ENCODE results near the gene ZNF593OS.

Gene ZNF593OS

DNA sequence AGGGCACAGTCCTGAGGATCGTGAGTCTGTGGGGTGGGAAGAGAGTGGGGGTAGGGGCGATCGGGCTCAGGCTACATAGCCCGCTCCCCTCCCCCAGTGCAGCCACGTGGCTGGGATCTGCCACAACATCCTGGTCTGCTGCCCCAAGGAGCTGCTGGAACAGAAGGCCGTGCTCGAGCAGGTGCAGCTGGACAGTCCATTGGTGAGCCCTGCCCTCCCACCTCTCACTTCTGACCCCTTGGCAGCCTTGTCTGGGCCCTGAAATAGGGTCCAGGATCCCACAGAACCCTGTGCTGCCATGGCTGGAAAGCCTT is 10.7 kb upstream of the ZNF593OS start:
- no peak for DNase-seq

DNA sequence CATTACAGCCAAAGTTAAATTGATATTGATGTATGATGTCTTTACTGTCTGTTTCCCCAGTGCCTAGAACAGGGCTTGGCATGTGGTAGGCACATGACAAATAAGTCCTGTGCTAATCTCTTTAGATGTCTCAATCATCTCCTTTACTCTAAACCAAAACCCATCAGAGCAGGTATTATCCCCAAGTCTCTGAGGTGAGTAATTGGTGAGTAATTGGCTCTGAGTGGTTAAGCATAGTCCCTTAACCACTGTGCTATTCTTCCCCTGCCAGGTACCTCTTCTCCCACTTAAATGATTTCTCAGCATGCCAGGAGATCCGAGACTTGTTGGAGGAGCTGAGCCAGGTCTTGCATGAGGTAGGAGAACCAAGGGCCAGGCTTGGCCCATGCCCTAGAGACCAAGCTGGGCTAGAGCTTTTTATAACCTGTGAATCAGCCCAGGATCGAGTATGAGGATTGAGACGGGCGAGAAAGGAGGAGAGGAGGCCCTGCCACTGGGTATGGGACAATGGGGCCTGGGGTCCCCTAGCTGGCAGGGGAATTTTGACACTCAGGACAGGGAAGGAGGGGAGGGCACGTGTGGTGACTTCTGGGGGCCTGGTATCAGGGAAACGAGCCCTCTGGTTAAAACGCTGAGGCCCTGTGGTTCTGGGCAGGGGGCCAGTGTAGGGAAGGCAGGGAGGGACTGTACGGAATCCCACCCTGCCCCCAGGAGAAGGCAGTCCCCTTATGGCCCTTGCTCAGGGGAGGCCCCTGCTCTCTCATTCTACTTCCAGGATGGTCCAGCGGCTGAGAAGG is 10.2 kb upstream of the ZNF593OS start:
- DNase-seq, result no peak

DNA sequence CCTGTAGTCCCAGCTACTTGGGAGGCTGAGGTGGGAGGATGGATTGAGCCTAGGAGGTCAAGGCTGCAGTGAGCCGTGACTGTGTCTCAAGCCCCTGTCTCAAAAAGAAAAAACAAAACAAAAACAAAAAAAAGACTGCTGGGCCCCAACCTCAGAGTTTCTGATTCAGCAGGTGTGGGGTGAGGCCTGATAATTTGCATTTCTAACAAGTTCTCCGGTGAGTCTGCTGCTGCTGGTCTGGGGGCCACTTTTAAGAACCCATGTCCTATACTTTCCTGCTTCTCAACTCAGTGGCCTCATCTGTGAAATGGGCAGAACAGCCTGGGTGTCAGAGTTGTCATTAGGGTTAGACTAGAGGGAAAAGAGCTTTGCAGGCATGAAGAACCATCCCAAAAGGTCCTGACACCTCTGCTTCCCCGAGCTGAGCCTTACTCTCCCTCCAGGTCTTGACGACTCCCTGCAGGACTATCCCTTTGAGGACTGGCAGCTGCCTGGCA is 8.4 kb upstream of the ZNF593OS start:
- DNase-seq, result no peak

DNA sequence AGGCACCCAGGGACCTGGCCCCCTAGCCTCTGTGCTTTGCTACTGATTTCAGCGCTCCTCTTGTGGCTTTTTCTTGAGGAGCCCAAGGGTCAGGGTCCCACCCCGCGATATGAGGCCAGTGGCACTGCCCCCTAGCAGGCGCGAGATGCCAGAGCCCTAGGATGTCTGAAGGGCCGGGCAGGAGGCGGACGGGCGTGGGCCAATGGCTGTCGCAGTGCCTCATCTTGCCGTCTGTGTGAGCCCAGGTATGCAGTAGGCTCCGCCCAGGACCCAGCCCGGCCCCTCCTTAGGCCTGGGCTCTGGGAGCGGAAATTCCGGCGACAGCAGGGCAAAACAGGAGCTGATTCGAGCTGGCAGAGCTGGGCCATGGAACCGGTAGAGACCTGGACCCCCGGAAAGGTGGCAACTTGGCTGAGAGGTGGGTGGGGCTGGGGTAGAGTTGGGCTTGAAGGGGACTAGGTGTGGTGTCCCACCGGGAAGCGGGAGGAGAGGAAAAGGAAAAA is 5.6 kb upstream of the ZNF593OS start, which contains the start of gene CNKSR1:
CNKSR1 (plus strand) TSS at position 310 of the 503 bp plus-strand sequence; CDS start at position 367, 57 bp downstream.
- DNase-seq, result no peak

DNA sequence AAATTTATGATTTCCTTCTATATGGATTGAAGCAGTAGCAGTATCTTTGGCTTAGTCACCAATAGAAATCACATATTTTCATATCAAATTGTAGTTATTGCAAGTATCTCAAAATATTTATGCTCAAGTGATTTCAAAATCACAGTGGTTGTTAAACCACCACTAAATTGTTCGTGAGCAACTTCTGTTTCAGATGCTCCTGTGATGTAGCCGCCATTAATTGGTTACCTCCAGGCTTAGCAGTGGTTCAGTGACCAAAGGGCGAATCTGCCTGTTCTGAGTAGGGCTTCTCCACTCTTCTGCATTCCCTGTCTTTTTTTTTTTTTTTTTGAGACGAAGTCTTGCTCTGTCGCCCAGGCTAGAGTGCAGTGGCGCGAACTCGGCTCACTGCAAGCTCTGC is 3.7 kb upstream of the ZNF593OS start:
- DNase-seq, result no peak

DNA sequence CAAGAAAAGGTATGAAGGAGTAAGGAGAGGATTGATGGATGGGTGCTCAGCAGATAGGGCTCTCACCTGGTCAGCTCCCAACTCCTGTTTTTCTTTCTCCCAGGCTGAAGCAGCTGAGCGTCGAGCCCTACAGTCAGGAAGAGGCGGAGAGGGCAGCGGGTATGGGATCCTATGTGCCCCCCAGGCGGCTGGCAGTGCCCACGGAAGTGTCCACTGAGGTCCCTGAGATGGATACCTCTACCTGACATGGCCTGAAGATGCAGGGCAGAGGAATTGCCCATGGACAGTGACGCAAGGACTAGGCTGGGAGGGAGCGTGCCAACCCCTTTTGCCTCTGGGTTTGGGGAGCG is 1.2 kb downstream of the ZNF593OS start:
- DNase-seq, result no peak

DNA sequence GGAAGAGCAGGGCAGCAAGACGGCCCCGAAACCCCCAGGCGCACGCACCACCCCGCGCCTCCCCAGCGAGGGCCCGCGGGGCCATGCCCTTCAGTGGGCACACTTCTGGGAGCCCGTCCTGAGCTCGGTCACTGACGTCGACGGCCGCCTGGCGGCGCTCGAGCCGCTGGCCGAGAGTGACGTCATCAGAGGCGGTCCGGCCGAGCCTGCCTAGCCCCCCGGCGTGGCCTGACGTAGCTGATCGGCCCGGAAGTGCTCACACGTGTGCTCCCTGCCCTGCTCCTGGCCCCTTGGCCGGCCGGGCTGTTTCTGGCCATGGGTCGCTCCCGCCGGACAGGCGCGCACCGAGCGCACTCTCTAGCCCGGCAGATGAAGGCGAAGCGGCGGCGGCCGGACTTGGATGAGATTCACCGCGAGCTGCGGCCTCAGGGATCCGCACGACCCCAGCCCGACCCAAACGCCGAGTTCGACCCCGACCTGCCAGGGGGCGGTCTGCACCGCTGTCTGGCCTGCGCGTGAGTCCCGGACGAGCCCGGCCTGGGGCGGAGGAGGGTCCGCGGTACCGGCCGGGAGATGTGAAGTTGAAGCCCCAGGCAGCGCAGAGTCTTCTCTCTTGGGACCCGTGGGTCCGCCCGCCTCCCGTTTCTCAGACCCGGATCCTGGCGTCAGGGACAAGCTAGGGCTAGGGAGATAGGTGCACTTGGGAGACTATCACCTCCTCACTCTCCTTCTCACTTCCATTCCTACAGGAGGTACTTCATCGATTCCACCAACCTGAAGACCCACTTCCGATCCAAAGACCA is 1.8 kb downstream of the ZNF593OS start, which contains the start of gene ZNF593:
ZNF593 (plus strand) TSS at position 240 of the 803 bp plus-strand sequence; CDS start at position 316, 76 bp downstream.
- peak; percentile 84 for DNase-seq

DNA sequence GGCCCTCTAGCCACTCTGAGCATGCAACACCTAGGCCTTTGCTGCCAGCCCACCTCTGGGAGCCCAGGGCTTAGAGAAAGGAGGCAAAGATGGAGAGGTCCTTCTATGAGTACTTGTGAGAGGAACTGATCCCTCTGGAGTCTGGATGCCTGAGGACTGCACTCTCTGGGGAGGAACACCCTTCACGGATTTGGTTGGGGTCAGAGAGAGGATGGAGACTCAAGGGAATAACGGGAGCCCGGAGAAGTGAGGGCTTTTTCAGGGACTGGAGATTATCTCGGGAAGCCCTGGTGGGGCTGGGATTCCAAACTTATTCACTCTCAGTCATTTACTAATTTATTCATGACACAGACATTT is 2.5 kb downstream of the ZNF593OS start:
- no peak for DNase-seq

DNA sequence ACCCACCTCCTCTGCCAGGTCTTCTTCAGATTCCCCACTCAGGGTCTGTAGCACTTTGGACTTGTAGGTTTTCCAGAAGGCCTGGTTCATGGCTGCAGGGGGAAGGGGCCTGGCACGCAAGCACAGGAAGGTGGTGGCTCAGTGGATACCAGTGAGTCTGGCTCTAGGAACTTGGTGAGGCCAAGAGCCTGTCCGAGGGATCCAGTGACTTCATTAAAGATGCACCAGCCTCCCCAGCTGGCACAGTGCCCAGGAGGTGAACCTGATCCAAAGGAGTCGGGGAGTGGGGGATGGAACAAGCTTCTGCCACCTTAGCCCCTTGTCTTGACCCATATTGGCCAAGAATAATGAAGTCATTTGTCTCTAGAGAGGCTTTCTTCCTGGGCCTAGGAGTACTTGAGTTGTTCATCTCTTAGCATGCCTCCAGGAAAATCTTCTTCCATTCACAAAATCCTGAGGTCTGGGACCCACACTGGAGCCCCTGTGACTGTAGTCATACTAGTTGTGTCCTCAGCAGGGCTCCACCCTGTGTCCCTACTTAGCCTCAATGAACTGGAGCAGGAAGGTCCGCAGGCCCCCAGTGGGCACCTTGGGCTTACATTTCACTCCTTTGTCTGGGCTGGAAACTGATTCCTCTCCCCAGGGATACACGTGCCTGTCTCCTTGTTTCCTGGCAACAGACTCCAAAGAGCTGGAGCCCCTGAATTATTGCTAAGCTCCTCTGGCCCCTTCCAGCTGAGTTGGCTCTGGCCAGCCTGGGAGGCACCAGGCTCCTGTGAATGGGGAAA is 3.0 kb downstream of the ZNF593OS start, which contains the start of gene C1orf232:
C1orf232 (minus strand) TSS at position 554 of the 788 bp plus-strand sequence; CDS start at position 90, 464 bp downstream.
- DNase-seq, result no peak

DNA sequence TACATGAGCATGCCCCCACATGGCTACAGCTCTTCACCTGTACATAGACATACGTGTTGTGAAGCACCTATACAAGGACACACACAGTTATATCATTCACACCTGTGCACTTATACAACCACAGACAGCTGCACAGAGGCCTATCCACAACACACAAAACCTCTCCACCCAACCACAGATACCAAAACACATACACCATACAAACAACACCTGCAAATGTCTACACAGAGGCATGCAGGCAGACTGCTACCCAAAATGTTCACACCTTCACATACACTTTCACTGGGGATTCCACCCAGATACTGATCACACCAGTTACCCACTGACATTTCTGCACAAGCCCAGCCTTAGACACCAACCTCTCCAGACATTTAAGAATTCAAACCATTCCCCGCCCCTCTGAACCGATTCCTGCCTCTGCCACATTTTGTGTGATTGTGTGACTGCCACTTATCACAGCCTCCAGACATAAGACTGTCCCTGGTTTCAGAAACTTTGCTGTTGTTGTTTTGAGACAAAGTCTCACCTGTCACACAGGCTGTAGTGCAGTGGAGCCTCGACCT is 4.8 kb downstream of the ZNF593OS start:
- DNase-seq, result peak; percentile 11

DNA sequence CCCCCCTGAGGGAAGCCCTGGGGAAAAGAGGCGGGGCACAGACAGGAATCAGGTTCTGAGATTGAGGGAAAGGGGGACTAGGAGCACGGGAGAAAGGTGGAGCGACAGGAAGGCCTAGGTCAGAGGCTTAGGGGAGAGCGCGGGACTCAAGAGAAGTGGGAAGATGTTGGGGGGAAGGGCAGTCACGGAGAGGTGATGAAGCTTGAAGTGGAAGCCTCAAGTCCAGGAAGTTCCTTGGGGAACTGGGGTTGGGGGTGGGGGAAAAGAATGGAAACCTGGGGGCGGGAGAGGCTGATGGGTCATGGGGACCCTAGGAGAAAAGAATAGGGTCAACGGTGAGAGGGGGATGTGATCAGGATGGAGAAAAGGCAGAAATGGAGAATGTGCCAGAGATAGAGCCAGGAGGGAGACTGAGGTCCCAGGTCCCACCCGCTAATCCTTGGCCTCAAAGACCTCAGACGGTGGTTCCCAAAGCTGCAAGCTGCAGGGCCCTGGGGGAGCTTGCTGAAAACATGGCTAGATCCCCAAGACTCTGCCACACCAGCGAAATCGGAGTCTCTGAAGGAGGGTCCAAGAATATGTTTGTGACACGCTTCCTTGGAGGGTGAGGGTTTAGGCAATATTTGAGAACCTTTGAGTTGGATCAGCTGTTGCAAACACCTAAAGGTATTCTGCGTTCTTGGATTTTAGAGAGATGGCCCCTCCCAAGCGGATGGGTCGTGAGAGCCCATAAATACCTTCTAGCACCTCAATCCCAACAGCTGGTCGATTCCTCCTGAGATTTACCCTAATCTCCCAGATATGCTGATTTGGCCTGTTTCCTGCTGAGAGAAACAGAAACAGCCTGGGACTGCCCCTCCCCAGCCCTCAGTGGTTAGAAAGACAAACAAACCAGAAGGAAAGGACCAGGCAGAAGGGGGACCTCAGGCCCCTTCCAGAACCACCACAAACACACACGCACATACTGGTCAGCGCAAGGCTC is 6.5 kb downstream of the ZNF593OS start:
- DNase-seq, result no peak

DNA sequence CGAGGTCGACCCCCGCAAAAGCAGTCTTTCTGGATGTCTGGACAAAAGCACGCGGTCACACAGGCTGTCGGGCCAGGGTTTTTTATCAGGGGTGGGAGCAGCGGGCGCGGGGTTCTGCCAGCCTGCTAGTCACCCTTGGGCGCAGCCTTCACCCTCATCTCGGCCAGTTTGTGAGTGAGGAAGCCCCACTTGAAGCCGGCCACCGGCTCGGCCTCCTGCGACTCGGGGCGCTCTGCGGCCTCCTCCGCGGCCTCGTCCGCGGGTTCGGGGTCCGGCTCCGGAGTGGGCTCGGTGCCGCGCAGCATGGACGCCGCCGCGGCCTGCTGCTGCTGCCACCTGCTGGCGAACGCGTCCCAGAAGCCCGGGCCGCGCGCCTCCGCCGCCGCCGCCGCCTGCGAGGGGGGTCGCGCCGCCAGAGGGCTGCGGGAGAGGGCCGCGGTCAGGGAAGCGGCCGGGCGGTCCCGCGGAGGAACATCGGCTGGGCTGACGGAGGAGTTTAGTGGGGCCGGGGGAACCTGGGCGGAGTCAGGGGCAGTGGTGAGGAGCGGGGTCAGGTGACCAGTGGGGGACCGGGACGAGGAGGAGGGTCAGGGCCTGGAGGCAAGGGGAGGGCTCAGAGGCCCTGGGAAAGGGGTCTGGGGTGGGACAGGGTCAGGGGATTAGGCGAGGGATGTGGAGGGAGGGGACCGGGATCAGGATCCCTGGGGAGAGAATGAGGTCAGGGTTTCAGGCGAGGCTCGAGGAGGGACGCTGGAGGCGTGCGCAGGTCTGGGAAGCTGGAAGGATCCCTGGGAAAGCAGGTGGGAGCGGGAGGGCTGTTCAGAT is 7.4 kb downstream of the ZNF593OS start:
- peak; percentile 11 for DNase-seq

DNA sequence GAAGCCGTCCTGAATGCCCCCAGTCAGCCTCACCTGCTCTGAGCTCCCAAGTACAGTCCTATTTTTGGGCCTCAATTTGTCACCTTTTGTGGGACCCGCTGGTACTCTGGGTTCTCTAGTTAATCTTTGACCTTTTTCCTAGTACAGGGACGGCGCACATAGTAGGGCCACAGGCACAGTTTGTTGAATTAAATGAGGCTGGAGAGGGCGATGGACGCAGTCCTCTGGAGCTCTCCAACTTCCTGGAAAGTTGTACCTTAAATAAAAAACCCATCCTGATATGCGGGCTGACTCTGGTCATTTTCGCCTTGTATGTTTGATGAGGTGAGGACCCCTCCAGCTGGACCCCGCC is 8.0 kb downstream of the ZNF593OS start:
- no peak for DNase-seq

DNA sequence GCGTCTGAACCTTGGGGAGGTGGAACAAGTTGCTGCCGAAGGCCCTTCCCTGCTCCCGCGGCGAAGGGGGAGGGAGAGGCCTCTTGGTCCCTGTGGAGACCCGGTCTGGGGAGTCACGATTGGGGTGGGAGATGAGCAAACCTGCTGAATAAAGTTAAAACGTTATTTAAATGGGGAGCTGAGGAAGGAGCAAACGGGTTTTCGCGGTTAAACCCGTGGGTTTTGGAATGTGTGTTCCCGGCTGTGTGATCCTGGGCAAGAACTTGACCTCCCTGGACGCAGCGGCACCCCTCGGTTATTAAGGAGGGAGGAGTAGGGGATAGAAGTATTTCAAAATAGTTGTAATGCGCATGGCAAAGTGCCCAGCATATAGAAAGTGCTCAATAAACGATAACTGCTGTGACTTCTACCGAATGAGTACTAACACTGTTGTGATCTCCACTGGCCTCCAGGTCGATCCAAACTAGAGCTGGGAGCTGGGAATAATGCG is 9.4 kb downstream of the ZNF593OS start:
- no peak for DNase-seq

DNA sequence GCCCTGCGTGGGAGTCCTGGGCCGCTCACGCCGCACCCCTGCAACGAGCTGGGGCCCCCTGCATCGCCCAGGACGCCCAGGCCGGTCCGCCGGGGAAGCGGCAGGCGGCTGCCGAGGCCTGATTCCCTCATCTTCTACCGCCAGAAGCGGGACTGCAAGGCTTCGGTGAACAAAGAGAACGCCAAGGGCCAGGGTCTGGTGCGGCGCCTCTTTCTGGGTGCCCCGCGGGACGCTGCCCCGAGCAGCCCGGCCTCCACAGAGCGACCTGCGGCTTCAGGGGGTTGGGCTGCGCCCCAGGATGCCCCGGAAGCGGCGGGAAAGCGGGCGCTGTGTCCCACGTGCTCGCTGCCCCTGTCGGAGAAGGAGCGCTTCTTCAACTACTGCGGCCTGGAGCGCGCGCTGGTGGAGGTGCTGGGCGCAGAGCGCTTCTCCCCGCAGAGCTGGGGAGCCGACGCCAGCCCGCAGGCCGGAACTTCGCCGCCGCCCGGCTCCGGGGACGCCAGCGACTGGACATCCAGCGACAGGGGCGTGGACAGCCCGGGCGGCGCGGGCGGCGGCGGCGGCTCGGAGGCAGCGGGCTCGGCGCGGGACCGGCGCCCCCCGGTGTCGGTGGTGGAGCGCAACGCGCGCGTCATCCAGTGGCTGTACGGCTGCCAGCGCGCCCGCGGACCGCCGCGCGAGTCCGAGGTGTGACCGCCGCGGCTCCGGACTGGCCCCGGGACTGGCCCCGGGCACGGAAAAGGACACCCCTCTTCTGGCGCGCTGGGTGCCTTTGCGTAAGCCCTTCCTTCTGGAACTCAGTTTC is 10.0 kb downstream of the ZNF593OS start:
- DNase-seq, result peak; percentile 13

DNA sequence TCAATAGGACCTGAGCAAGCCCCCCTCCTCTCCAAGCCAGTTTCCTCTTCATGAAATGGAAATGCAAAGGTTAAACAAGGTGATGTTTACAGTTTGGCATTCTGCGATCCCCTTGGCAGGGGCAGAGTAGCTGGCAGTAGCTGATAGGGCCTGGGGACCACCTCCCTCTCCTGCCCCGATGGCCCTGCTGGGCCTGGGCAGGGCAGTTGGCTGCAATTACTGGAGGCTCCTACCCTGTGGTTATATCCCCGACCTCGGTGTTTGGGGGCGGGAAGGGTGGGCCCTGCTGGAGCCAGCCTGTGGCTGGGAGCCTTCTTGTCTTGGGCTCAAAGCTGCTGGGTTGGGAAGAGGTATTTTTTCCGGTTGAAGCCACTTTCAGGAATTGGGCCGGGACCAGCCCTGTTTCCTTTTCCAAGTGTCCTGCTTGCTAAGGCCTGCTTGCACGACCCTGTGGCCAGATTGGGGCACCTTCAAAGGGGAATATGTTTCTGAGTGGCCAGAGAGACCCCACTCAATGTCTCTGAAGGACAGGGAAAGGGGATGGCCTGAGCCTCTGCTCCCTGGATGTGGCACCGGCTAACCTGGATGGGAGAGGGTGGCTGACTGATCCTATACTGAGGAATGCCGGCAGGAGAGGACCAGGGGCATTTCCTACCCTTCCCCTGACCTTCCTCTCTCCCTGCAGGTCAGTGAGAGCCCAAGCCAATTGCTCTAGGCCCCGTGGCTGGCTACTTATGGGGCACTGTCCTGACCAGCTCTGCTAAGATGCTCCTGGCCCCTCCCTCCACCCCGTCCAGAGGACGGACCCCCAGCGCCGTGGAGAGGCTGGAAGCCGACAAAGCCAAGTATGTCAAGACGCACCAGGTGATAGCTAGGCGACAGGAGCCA is 10.9 kb downstream of the ZNF593OS start:
- no peak for DNase-seq

DNA sequence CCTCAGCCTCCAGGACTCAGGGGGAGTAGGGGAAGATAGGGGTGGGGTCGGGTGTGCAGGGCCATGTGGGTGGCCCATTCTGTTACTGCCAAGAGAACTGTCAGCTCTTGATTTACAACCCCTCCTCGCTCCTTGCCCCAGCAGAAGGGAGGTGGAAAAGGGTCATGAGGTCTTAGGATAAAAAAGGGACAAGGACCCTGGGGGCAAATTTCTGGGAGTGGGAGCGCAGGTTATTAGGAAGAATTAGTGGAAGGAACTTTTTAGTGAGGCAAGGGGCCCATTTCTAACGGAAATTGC is 11.9 kb downstream of the ZNF593OS start:
- no peak for DNase-seq

DNA sequence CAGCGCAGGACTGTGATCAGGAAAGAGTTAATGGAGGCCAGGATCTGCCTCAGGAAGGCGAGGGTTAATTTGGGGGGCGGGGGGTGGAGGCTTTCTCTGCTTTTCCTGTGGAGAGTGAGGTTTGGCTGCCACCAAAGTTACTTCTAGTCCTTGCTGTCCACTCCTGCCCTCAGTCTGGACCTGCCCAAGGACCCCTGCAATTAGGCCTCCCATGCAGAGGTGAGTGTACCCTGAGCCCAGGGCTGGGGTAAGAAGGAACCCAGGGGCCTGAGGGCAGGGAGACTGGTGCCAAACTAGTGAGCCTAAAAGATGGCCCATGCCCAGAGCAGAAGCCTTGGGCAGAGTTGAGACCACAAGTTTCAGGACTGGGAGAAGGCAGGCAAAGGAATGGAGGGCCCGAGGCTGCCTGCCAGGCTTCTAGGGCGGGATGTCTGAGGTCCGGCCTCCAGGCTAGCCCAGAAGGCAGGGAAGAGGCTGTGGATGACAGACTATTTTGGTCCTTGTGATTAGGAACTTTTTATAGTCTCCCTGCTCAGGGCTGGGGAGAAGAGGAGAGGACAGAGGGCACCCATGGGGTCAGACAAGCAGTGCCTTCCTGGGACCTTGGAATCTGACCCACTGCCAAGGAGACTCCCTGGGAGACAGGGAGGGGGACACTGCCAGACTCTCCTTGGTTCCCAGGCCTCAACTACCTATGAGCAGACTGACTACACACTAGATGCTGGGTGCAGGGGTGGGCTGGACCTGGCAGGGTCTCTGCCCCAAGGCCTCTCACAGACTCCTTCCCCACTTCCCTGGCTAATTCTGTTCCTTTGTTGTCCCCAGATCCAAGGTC is 12.5 kb downstream of the ZNF593OS start, which contains the start of gene FAM110D:
FAM110D (plus strand) TSS at position 172 of the 835 bp plus-strand sequence. CDS start 2,213 bp downstream, outside the sequence.
- DNase-seq, result no peak
